HG02759 (cell line): ENCODE data around the gene PDE6C.

ENCODE experiments used
- ATAC-seq: cut with Tn5 transposase; IDR thresholded peaks from one replicate; pipeline ENCODE4 v1.9.1; 2021; ENCODE audit warnings: mild to moderate bottlenecking, moderate library complexity; ENCODE audit not compliant: unreplicated experiment

Gene PDE6C

DNA sequence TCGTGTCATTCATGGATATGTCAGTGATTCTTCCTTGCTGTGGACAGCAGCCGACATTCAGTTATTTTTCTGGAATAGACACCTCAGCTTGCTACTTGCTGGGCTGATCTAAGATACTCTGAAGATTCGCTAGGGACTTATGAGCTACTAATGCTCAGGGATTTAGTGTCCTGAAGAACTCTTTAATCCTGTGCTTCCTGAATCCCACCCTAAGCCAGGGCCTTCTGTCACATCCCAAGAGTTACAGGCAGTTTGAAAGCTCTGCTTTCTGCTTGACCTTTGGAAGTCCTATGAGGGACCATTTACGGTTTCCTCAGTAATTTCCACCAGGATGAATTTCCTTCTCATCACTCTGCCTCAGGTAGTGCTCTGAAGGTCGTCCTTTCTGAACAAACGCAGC, at the start of gene PDE6C:
PDE6C (plus strand) TSS at position 227 of the 400 bp plus-strand sequence. CDS start 189 bp downstream, outside the sequence.
- no peak for ATAC-seq

DNA sequence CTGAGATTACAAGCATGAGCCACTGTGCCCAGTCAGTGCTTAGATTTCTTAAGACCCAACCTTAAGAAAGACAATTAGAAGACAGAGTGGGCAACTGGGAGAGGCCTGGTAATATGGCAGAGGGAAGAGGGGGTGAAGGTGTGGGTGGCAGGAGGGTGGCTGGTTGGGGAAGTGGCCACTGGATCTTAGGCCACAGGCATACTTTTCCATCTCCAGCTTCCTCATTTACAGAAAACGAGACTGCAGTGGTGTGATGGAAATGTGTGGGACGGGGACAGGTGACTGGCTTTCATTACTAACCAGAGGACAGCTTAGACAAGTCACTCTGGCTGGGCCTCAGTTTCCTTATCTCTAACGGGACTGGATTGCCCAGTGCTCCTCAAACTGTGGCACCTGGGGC, 46.9 kb upstream of the PDE6C start:
- no peak for ATAC-seq

DNA sequence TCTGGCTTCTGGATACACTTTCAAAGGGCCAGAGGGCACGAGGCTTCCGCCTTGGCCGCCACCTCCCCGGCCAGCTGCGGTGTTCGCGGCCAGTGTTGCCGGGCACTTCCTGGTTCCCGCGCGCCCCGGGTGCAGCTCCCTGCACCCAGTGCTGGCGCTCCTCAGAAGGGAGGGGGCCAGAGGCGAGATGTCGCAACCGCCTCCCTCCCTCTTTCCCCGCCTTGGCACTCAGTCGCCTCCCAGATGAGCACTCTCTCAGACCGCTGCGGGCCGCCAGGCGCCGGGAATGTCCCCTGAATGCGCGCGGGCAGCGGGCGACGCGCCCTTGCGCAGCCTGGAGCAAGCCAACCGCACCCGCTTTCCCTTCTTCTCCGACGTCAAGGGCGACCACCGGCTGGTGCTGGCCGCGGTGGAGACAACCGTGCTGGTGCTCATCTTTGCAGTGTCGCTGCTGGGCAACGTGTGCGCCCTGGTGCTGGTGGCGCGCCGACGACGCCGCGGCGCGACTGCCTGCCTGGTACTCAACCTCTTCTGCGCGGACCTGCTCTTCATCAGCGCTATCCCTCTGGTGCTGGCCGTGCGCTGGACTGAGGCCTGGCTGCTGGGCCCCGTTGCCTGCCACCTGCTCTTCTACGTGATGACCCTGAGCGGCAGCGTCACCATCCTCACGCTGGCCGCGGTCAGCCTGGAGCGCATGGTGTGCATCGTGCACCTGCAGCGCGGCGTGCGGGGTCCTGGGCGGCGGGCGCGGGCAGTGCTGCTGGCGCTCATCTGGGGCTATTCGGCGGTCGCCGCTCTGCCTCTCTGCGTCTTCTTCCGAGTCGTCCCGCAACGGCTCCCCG, 45.7 kb upstream of the PDE6C start, which contains the start of gene FFAR4:
FFAR4 (plus strand) TSS at position 231 of the 842 bp plus-strand sequence; CDS start at position 287, 56 bp downstream.
- ATAC-seq, result no peak

DNA sequence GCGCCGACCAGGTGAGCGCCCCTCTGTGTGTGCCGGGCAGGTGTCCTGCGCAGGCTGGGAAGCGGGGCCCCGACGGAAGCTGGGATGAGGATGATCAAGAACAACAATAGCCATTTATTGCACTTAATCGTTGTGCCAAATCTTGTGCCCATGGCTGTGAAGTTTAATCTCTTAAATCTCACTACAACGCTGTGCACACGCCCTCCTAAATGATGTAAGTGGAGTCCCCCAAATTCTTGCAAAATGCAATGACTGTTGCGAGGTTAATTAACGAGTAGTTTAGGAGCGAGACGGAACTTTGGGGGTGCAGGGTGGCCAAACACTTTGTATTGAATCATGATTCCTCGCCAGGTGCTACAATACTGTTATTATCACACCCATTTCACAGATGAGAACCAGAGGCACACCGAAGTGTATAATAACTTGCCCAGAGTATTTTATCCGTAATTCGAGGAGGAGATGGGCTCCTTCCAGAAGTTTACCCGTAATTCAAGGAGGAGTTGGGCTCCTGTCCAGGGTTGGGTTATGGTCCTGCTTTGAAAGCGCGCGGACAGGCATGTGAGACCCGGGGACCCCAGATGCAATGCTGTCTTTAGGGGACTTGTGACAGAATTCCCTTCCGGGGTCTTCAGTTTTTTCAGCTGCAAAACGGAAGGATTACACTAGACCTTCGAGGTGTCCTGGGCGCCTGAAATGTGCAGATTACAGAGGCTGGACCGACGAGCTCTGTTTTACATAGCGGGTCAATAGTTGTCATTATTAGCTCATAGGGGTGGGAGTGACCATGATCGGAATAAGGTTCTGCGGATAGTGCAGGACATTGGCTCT, 44.8 kb upstream of the PDE6C start:
- ATAC-seq, result no peak

DNA sequence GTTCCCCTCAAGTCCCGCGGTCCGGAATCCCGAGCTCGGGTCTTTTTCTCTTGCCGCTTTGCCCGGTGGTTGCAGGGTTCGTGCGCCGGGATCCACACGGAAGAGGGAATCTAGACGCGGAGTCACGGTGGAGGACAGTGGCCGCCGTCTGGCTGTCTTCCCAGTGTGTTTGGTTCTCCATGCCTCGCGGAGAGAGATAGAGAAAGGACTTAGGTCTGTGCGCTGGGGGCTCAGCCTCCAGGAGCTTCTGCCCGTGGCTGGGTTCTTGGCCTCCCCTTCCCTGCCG, 44.3 kb upstream of the PDE6C start:
- ATAC-seq, result no peak

DNA sequence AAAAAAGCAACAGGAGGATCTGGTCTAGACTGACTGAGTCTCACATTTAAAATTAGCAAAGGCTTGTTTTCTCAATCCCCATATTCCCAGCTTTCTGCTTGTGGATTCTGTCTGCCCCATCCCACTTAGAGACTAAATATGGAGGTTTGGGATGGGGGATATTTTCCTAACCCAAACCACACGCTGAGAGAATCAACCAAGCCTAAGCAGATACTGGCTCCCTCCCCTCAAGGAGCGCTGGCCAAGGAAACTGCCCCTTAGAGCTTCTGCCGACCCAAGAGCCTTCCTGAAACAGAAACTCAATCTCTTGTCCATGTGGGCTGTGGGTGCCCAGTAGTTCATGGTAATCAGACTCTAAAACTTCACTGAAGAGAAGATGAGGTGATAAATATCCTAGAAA, 42.0 kb upstream of the PDE6C start:
- ATAC-seq, result no peak

DNA sequence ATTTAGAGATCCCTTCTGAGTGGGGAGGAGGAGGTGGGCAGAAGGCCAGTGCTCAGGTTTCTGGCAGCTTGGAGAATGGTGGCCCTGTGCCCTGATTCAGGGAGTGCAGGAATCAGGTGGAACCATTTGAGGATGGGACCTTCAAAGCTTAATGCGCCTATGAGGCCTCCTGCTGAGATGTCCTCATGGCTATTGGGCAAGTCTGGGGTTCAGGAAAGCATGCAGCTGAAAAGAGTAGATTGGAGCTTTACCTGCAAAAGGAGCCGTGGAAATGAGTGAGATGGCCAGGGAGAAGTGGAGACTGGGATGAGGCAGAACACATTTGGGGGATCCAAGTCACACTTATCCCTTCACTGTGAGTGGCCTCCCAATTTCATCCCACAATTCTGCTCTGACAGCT, 39.7 kb upstream of the PDE6C start:
- no peak for ATAC-seq

DNA sequence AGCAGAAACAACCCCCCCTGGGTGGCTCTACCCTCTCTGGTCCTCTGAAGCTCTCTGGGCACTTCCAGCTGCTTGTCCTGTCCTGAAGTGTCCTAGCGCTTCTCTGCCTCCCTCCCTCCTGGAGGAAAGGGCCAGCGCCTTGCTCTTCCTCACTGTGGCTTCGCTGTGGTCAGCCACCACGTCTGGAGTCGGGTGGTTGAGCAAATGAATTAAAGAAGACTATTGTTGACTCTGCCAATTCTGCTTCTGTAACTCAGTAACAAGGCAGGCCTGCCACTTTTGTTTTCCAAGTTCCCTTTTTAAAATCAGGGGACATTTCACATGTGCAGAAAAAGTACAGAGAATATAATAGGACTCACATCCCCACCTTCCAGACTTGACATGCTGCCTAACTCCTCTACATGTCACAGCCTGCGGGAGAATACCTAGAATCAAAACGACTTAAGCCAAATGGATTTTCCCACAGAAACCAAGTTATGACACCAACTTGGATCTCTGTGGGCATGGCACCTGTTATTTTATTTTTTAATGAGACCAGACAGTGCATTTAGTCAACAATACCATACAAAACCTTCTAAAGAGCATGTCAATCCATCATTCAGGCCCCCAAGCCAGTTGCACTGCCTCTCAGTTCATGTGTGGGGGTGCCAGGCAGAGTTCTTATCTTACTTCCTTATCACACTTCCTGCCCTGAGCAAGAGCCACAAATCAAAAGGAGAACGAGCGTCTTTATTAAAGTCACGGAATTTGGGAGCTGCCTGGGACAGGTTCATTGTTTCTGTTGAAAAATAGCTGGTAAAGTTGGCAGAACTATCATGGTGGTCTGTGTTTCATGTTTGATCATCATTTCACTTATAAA, 39.1 kb upstream of the PDE6C start:
- no peak for ATAC-seq

DNA sequence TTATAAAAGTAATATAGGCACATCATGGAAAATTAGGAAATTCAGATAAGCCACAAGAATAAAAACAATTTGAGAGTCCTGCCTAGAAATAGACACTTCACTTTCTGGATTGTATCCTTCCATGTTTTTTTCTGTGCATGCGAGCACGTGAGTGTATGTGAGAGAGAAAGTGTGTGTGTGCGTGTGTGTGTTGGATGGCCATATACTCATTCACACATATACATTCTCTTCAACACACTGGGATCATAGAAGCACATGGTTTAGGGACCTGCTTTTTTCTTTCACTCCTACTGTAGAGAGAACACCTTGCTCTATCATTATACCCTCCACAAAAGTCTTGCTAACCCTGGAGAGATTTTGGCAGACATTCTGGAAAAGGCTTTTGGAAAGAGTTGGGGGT, 38.4 kb upstream of the PDE6C start:
- no peak for ATAC-seq

DNA sequence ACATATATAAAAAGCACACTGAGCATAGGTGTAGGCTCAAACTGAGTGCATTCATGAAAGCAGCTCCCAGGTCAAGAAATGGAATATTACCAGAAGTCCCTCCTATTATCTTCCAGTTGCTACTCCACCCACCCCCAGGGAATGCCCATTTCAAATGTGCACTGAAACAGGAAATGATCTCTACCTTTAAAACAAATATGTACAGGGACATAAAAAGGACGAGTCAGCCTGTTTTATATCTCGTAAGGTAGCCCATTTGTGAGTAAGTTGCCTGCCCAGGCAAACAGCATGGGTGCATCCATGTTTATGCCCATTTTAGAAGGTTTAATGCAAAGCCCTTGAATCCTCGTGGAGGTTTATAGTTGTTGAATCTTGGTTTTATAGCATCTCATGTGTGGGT, 35.4 kb upstream of the PDE6C start:
- no peak for ATAC-seq

DNA sequence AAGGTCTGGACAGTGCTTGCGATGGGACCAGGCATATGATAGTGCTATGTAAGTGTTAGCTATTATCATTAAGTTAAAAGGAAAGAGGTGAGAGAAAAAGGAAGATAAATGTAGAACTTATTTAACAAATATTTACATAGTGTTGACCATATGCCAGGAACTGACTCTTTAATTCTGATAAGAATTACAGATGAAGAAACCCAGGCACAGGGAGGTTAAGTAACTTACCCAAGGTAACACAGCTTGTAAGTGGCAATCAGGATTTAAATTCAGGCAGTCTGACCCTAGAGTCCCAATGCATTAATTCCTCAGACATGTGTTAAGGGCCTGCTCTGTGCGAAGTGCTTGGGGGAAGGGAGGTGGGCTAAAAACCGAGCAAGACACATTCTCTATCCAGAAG, 34.8 kb upstream of the PDE6C start:
- no peak for ATAC-seq

DNA sequence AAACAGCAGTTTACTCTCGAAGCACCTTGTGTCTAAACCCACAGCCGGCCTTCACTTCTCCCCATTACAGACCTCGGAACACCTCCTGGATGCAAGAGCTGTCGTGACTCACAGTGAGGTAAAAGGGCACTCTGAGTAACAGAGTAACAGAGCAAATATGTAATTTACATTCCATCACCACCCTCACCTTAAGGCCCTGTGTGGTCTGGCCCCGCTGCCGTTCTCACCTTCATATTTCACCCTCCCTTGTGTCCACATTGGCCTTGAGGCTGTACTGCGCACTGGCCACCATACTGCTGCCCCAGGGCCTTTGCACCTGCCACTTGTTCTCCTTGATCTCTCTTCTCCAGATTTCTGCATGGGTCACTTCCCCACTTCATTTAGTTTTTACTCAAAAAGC, 33.2 kb upstream of the PDE6C start:
- no peak for ATAC-seq

DNA sequence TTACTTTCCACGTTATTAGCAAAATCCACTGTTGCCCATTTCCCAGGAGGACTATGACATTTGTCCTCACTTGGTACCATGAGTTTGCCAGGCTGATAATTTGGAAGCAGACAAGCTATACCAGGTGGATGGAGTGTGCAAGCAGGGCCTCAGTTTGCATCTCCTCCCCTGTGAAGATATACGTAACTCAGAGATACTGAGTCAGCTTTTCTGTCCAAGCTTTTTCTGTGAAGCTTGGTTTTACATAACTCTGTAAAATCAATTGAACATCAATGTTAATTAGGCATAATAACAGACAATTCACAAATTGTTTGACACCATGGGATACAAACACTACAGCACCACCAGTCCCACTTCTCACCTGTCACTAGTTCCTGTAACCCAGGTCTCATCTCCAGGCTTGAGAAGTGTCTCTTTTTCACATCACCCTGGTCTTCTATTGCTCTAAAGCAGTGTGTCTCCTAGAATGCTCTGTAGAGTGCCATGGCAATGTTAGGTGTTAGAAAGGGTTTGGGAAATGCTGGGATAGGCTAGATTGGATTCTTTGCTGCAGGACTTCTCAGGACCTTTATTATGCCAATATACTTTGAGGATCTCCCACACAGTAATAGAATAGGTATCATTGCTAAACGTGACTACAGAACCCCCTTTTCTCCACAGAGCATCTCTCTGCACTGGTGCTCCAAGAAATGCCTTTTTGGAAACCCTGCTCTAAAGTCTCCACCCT, 32.2 kb upstream of the PDE6C start:
- ATAC-seq, result no peak

DNA sequence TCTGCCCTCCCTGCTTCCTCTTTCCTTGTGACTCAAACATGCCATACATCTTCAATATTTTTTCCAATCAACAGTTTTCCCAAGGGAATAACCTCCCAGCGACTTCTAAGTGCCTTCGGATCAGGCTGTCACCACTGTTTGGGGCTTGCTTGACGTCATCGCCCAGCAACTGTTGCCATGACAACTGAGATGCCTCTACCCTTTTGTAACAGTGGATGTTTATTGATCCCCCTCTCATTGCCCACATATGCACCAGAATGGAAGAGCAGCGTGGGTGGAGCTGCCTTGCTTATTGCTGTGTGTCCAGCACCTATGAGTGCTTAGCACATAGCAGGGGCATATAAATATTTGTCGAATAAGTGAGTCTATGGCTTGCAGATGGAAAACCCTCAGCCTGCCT, 31.5 kb upstream of the PDE6C start:
- no peak for ATAC-seq

DNA sequence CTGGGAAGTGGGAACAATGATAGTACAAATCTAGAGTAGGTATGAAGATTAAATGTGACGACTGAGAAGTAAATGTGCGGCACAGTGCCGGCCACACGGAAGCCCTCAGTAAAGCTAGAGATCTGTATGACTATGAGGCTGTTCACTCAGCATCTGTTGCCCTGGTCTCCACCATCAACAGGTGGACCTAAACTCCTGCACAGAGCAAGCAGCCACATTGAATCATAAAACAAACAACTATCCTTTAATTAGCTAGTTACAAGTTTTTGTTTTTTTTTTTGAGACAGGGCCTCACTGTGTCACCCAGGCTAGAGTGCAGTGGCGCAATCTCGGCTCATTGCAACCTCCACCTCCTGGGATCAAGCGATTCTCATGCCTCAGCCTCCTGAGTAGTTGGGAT, 27.9 kb upstream of the PDE6C start:
- no peak for ATAC-seq

DNA sequence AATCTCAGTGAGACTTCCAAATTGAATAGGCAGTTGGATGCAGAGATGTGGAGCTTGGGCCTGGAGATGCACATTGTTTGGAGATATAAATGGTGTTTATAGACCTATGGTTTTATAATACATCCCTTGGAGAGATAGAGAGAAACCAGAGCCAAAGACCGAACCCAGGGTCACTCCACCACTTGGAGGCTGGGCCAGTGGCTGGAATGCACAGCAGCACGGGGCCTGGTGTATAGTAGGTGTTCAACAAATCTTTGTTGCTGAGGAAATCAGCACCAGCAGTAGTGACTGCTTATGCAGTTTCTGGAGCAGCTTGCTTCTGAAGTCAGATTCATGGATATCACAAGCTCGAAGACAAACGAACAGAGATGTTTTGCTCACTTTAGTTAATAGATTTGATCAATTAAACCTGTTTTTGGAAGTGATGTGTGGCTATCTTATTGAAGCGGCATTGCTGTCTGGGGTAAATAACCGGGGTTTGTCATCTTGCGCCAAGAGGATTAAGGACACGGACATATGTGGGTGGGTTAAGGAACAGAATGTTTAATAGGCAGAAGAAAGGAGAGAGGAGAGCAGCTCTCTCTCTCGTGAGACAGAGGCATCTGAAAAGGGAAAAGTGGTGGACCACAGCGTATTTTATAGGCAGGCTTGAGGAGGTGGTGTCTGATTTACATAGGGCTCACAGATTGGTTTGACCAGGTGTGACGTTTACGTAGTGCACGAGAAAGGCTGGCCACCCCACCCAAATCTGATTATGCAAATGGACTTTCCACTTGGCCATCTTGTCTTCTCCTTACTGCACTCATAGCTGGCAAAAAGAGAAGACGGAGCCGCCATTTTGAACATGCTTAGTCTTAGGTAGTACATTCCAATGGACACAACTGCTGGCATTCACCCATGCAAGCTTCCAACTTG, 22.4 kb upstream of the PDE6C start:
- ATAC-seq, result no peak

DNA sequence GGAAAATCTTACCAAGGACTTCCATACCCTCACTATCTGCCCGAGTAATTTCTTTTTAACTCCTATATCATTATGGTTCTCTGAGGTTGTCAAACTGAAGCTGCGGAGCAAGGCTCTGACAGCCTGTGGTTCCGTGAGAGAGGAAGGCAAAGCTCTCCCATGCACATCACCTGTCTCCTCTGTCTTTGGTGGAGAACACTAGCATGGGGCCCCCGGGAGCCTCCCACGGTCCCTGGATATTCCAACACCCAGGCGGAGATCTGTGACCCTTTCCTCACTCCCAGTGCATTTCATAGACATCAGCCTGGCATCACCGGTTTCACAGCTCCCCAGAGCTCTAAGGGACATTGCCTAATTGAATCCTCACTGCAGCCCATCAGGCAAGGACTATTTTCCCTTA, 21.7 kb upstream of the PDE6C start:
- ATAC-seq, result no peak

DNA sequence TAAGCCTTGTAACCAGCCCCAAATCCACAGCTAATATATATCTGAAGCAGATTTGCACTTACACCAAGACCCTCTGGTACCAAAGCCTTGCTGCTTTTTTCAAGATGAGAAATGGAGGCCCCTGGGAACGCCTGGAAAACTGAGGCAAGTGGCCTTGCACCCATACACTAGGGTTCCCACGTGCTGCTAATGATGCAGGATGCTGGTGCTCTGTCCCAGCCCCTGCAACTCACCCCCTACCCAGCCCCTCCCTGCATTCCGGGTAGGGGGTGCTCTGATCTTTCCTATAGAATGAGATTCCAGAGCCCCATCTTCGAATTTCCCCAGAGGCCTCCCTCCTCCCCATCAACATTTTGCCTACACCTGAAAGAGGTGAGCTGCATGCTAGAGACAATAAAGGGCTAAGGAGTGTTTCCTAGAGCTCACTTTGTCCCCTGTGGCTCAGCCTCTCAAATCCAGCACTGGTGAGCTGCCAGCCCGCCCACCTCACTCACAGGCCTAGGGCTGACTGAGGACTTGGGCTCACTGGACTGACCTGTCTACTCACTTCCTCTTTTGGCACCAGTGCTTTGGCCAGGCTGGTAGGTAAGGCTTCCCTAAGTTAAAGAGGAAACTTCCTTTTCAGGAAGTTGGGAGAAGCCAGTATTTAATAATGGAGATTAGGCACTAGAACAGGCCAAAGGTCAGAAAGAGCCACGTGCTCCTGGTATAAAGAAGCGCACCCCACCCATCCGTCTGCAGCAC, 21.1 kb upstream of the PDE6C start:
- ATAC-seq, result no peak

DNA sequence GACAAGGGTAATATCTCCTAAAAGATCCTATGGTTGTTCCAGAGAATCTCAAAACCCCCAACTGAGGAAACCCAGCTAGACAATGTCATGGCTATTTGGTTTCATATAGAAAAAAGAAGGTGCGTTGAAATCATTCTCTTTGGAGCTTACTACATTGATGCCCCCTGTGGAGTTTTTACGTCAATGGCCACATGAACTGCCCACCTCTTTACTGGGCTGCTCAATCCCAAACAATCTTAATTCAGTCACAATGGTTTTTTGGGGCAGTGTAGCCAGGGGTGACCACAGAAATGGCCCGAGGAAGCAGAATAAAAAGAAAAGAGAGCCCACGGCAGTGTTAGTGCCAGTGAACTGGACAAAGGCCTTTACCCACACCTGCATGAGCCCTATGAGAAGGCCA, 19.1 kb upstream of the PDE6C start:
- ATAC-seq, result no peak
